ENCODE results near the gene DNER.

- TF ChIP-seq NR3C1 (CRISPR knock-in tag; conservative IDR thresholded peaks at IDR 0.05; ENCODE audit: low read depth) (no peak), CTCF (IDR thresholded peaks at IDR 0.05) (no peak), TCF7 (CRISPR knock-in tag; IDR thresholded peaks at IDR 0.05; ENCODE audit: low read depth) (no peak), ESRRA (CRISPR knock-in tag; IDR thresholded peaks at IDR 0.05; ENCODE audit: borderline replicate concordance) (no peak), GRHL2 (CRISPR knock-in tag; IDR thresholded peaks at IDR 0.05; ENCODE audit: insufficient replicate concordance, severe bottlenecking) (no peak), ETV6 (CRISPR knock-in tag; IDR thresholded peaks at IDR 0.05) (no peak), SP1 (CRISPR knock-in tag; conservative IDR thresholded peaks at IDR 0.05) (no peak), EMX1 (CRISPR knock-in tag; IDR thresholded peaks at IDR 0.05) (no peak), SMAD3 (CRISPR knock-in tag; IDR thresholded peaks at IDR 0.05; ENCODE audit: borderline replicate concordance) (no peak)
Measured at GRCh38 chr2:229412686-229413085, 301.7 kb downstream of the DNER start.

All from WTC11 (cell line).